ENCODE measurements around the gene RBBP5. TPM values are rescaled to one million over a fixed set of nuclear protein-coding genes. Genes with fewer than 3 reads are reported as not detected.
A peak's percentile ranks its signal among the peaks of the same experiment; 100 is the strongest.

RBBP5 gene
- total RNA-seq, 1 experiment from 2014 or later = 24.5 TPM

DNA sequence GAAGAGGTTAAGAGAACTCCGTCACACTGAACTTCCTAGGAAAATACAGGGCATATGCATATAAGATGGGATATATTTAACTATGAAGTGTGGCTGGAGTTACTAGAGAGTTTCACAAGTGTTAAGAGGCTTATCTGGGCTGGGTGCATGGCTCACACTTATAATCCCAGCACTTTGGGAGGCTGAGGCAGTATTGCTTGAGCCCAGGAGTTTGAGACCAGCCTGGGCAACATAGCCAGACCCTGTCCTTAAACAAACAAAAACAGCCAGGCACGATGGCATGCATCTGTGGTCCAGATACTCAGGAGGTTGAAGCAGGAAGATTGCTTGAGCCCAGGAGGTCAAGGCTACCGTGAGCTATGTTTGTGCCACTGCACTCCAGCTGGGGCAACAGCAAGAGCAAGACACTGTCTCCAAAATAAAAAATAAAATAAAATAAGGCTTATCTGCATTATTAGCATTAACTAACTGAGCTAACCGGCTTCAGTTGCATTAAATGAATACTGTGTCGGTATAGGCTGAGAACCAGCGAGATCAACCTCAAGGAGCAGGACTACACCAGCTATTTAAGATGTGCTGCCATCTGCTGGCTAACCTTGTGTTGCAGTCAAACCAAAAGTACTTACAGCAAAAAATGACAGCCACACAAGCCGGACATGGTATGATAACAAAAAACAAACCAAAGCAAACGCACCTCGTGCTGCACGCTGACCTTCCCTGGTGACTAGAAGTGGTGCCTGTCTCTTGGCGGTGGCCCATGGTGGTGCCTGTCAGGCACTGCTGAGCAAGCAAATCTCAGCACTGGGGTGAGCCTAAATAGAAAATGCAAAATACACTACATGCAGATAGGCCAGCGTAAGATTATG, 19.7 kb upstream of the RBBP5 start:
- intact Hi-C loops (cut with micrococcal nuclease) = loop anchor here (1.0 kb wide), 3 partner anchors 19 to 152 kb away; no protein-coding TSS in a partner anchor
- Histone ChIP-seq H4K20me1 (ENCODE audit: insufficient read depth) (no peaks in the 10 kb centered on the region), H3K4me3 (replicated peaks in 1 of 2; ENCODE audit: low read depth in 1 of 2, low read length in 2 of 2) (no peak overlapping the region), H3K4me2 (ENCODE audit: low read length) (0 out of 2 replicates have a peak overlapping the region, but pooled peaks have one; percentile 0), H3K9ac (ENCODE audit: low read length) (no peak overlapping the region), H3K79me2 (ENCODE audit: insufficient read depth, low read length) (no peaks in the 10 kb centered on the region), H3K27ac (ENCODE audit: low read depth, low read length) (no peak overlapping the region), H3K36me3 (ENCODE audit: control insufficient read depth in 1 of 2, insufficient read depth in 2 of 2, low read length in 2 of 2) (no peaks in the 10 kb centered on the region), H3K9me3 (ENCODE audit: control insufficient read depth in 1 of 2, insufficient read depth in 1 of 2, low read depth in 1 of 2, low read length in 2 of 2) (no peaks in the 10 kb centered on the region), H2AFZ (ENCODE audit: low read depth, low read length, poor library complexity, severe bottlenecking) (no peak overlapping the region), H3K4me1 (ENCODE audit: control insufficient read depth in 1 of 2, insufficient read depth in 2 of 2, low read length in 2 of 2) (peaks cover 2 to 7% of the 10 kb centered on the region in 2 experiments; a peak in 3 of 4 replicates), H3K9me2 (ENCODE audit: insufficient read depth) (no peaks in the 10 kb centered on the region), H3K27me3 (ENCODE audit: insufficient read depth, low read length) (no peaks in the 10 kb centered on the region)
- BruUV-seq (replicated peaks) = no TSS peak
- RAD21 ChIA-PET (ENCODE audit: low non-redundant PET in 1 of 2, low total read pairs in 2 of 2, uncharacterized antibody in 2 of 2, unreplicated experiment in 2 of 2) = interaction anchor here (0.8 to 1.6 kb wide), 4 partner anchors 80 to 152 kb away, joined by 3 to 5 read pairs (median 4); no protein-coding TSS in a partner anchor
- CTCF ChIA-PET = interaction anchor here (0.7 to 1.9 kb wide), 19 partner anchors 9 to 334 kb away, joined by 3 to 17 read pairs (median 4); partner anchors contain the start of gene RBBP5
- POLR2A ChIA-PET = no interaction called here
- TF ChIP-seq ZFX (IDR thresholded peaks at IDR 0.05) (no peak), RAD21 (IDR thresholded peaks at IDR 0.05; ENCODE audit: low read depth) (peak; percentile 59)
- TF ChIP-seq, protein P1, sequence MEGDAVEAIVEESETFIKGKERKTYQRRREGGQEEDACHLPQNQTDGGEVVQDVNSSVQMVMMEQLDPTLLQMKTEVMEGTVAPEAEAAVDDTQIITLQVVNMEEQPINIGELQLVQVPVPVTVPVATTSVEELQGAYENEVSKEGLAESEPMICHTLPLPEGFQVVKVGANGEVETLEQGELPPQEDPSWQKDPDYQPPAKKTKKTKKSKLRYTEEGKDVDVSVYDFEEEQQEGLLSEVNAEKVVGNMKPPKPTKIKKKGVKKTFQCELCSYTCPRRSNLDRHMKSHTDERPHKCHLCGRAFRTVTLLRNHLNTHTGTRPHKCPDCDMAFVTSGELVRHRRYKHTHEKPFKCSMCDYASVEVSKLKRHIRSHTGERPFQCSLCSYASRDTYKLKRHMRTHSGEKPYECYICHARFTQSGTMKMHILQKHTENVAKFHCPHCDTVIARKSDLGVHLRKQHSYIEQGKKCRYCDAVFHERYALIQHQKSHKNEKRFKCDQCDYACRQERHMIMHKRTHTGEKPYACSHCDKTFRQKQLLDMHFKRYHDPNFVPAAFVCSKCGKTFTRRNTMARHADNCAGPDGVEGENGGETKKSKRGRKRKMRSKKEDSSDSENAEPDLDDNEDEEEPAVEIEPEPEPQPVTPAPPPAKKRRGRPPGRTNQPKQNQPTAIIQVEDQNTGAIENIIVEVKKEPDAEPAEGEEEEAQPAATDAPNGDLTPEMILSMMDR (IDR thresholded peaks at IDR 0.05 in 2 of 3, conservative IDR thresholded peaks at IDR 0.05 in 1 of 3; ENCODE audit: borderline replicate concordance in 1 of 3, insufficient read depth in 1 of 3, low read depth in 2 of 3, low read length in 2 of 3) = peak; percentile 47 to 88 (median 80); a peak in 5 of 6 replicates
- peak; percentile 71 for DNase-seq (ENCODE audit: low read depth, low spot score)
- ATAC-seq = peak; percentile 93

DNA sequence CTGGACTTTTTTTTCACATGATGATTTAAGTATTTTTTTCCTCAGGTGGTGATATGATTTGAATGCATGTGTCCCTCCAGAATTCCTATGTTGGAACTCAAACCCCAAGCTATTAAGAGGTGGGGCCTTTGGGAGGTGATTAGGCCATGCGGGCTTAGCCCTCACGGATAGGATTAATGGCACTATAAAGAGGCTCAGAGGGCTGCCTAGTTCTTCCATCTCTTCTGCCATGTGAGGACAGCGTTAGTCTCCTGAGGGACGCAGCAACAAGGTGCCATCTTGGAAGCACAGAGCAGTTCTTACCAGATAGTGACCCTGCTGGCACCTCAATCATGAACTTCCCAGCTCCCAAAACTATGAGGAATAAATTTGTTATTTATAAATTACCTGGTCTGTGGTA, 18.3 kb upstream of the RBBP5 start:
- no peak overlapping the region for H3K4me3 ChIP-seq (replicated peaks in 1 of 2; ENCODE audit: low read depth in 1 of 2, low read length in 2 of 2)
- no peaks in the 10 kb centered on the region for H3K9me3 ChIP-seq (ENCODE audit: control insufficient read depth in 1 of 2, insufficient read depth in 1 of 2, low read depth in 1 of 2, low read length in 2 of 2)
- H3K27ac ChIP-seq (ENCODE audit: low read depth, low read length) = no peak overlapping the region
- intact Hi-C loops (cut with micrococcal nuclease) = no loop called here
- no peaks in the 10 kb centered on the region for H3K9me2 ChIP-seq (ENCODE audit: insufficient read depth)
- DNase-seq (ENCODE audit: low read depth, low spot score) (no peak), ATAC-seq (no peak)
- no TSS peak for BruUV-seq (replicated peaks)
- no peaks in the 10 kb centered on the region for H3K27me3 ChIP-seq (ENCODE audit: insufficient read depth, low read length)
- H4K20me1 ChIP-seq (ENCODE audit: insufficient read depth) = no peaks in the 10 kb centered on the region
- POLR2A ChIA-PET = no interaction called here
- CTCF ChIA-PET = no interaction called here
- H3K79me2 ChIP-seq (ENCODE audit: insufficient read depth, low read length) = no peaks in the 10 kb centered on the region
- no peaks in the 10 kb centered on the region for H3K36me3 ChIP-seq (ENCODE audit: control insufficient read depth in 1 of 2, insufficient read depth in 2 of 2, low read length in 2 of 2)
- no peak overlapping the region for H3K4me2 ChIP-seq (ENCODE audit: low read length)
- H3K4me1 ChIP-seq (ENCODE audit: control insufficient read depth in 1 of 2, insufficient read depth in 2 of 2, low read length in 2 of 2) = peaks cover 2 to 6% of the 10 kb centered on the region in 2 experiments; a peak in 3 of 4 replicates
- H3K9ac ChIP-seq (ENCODE audit: low read length) = no peak overlapping the region
- RAD21 ChIA-PET (ENCODE audit: low non-redundant PET in 1 of 2, low total read pairs in 2 of 2, uncharacterized antibody in 2 of 2, unreplicated experiment in 2 of 2) = no interaction called here
- no peak overlapping the region for H2AFZ ChIP-seq (ENCODE audit: low read depth, low read length, poor library complexity, severe bottlenecking)
- TF ChIP-seq, protein P2, sequence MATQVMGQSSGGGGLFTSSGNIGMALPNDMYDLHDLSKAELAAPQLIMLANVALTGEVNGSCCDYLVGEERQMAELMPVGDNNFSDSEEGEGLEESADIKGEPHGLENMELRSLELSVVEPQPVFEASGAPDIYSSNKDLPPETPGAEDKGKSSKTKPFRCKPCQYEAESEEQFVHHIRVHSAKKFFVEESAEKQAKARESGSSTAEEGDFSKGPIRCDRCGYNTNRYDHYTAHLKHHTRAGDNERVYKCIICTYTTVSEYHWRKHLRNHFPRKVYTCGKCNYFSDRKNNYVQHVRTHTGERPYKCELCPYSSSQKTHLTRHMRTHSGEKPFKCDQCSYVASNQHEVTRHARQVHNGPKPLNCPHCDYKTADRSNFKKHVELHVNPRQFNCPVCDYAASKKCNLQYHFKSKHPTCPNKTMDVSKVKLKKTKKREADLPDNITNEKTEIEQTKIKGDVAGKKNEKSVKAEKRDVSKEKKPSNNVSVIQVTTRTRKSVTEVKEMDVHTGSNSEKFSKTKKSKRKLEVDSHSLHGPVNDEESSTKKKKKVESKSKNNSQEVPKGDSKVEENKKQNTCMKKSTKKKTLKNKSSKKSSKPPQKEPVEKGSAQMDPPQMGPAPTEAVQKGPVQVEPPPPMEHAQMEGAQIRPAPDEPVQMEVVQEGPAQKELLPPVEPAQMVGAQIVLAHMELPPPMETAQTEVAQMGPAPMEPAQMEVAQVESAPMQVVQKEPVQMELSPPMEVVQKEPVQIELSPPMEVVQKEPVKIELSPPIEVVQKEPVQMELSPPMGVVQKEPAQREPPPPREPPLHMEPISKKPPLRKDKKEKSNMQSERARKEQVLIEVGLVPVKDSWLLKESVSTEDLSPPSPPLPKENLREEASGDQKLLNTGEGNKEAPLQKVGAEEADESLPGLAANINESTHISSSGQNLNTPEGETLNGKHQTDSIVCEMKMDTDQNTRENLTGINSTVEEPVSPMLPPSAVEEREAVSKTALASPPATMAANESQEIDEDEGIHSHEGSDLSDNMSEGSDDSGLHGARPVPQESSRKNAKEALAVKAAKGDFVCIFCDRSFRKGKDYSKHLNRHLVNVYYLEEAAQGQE (IDR thresholded peaks at IDR 0.05; ENCODE audit: low read depth) = no peak
- TF ChIP-seq POLR2A (IDR thresholded peaks at IDR 0.05; ENCODE audit: borderline replicate concordance, extremely low read depth, insufficient read depth, insufficient read length) (no peak), FOSL1 (IDR thresholded peaks at IDR 0.05; ENCODE audit: low read depth) (no peak), EZH2 (IDR thresholded peaks at IDR 0.05) (no peak), CEBPB (IDR thresholded peaks at IDR 0.05; ENCODE audit: low read depth) (no peak), ZNF274 (IDR thresholded peaks at IDR 0.05; ENCODE audit: low read depth, low read length) (no peak)
- TF ChIP-seq, protein P3, sequence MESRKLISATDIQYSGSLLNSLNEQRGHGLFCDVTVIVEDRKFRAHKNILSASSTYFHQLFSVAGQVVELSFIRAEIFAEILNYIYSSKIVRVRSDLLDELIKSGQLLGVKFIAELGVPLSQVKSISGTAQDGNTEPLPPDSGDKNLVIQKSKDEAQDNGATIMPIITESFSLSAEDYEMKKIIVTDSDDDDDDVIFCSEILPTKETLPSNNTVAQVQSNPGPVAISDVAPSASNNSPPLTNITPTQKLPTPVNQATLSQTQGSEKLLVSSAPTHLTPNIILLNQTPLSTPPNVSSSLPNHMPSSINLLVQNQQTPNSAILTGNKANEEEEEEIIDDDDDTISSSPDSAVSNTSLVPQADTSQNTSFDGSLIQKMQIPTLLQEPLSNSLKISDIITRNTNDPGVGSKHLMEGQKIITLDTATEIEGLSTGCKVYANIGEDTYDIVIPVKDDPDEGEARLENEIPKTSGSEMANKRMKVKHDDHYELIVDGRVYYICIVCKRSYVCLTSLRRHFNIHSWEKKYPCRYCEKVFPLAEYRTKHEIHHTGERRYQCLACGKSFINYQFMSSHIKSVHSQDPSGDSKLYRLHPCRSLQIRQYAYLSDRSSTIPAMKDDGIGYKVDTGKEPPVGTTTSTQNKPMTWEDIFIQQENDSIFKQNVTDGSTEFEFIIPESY (IDR thresholded peaks at IDR 0.05; ENCODE audit: extremely low read depth, insufficient replicate concordance, low read length) = no peak

All from HCT116 (cell line).